Fibroblast of lung (primary cell): ENCODE measurements around the gene B4GALT6. TPM values are rescaled to one million over a fixed set of nuclear protein-coding genes. Genes with fewer than 3 reads are reported as not detected.

Experiments used
- DNase-seq, 2 donors: peaks; one replicate each; pipeline versions ENCODE4 v3.0.0 to v3.0.0-alpha.2; 2010; ENCODE audit warnings: low read depth in 2 of 2
- H2AFZ ChIP-seq: 2 replicates; pipeline ENCODE4 v1.5.1; 2012; ENCODE audit warnings: low read length, control low read depth, inconsistent platforms
- H3K27ac ChIP-seq: 2 replicates; pipeline ENCODE4 v1.5.1; 2011; ENCODE audit warnings: low read length, control low read depth; ENCODE audit not compliant: insufficient read depth
- H3K27me3 ChIP-seq: 2 replicates; pipeline ENCODE4 v1.5.1; 2011; ENCODE audit warnings: mild to moderate bottlenecking, low read length; ENCODE audit not compliant: control insufficient read depth, insufficient read depth
- H3K36me3 ChIP-seq: 2 replicates; pipeline ENCODE4 v1.5.1; 2011; ENCODE audit warnings: low read length; ENCODE audit not compliant: control insufficient read depth, insufficient read depth
- H3K4me1 ChIP-seq: 2 replicates; pipeline ENCODE4 v1.5.1; 2011; ENCODE audit warnings: low read length; ENCODE audit not compliant: control insufficient read depth, insufficient read depth; ENCODE audit errors: extremely low read depth
- H3K4me2 ChIP-seq: 2 replicates; pipeline ENCODE4 v1.5.1; 2011; ENCODE audit warnings: low read length, control low read depth; ENCODE audit not compliant: insufficient read depth; ENCODE audit errors: extremely low read depth
- H3K4me3 ChIP-seq, 4 experiments: fragments of 200-600 bp in 1 of 4; sonication (generic) in 1 of 4; replicated peaks in 1 of 4; 2 replicates each; pipeline ENCODE4 v1.5.1; 2011 to 2016; ENCODE audit warnings: low read length in 4 of 4, low read depth in 3 of 4, mild to moderate bottlenecking in 3 of 4, control low read depth in 2 of 4, inconsistent platforms in 1 of 4, mixed read lengths in 1 of 4; ENCODE audit not compliant: insufficient read depth in 1 of 4; ENCODE audit errors: control extremely low read depth in 1 of 4
- H3K79me2 ChIP-seq: 2 replicates; pipeline ENCODE4 v1.5.1; 2012; ENCODE audit warnings: mild to moderate bottlenecking, low read length, inconsistent platforms; ENCODE audit not compliant: control insufficient read depth, insufficient read depth
- H3K9ac ChIP-seq: 2 replicates; pipeline ENCODE4 v1.5.1; 2011; ENCODE audit warnings: mild to moderate bottlenecking, low read length, control low read depth; ENCODE audit not compliant: insufficient read depth
- H3K9me3 ChIP-seq: 2 replicates; pipeline ENCODE4 v1.5.1; 2012; ENCODE audit warnings: low read depth, low read length; ENCODE audit not compliant: control insufficient read depth, insufficient read depth
- H4K20me1 ChIP-seq: 2 replicates; pipeline ENCODE4 v1.5.1; 2011; ENCODE audit warnings: low read length; ENCODE audit not compliant: control insufficient read depth, insufficient read depth; ENCODE audit errors: extremely low read depth
- CTCF ChIP-seq, 2 donors: IDR thresholded peaks in 1 of 2; conservative IDR thresholded peaks in 1 of 2; 1 replicate in 1 of 2; 2 replicates in 1 of 2; pipeline ENCODE4 v1.5.1; 2011 to 2012; ENCODE audit warnings: low read length in 2 of 2, control low read depth in 1 of 2, inconsistent platforms in 1 of 2, low read depth in 1 of 2, mild to moderate bottlenecking in 1 of 2
- EZH2 ChIP-seq: IDR thresholded peaks from 2 replicates; pipeline ENCODE4 v1.5.1; 2012; ENCODE audit warnings: low read length, control low read depth, mild to moderate bottlenecking; ENCODE audit errors: missing control alignments
- polyA plus RNA-seq, 2 donors: library from polyadenylated mRNA; depleted of rRNA in 1 of 2; stranded (reverse) in 1 of 2; unstranded in 1 of 2; fragments of >200 nt; gene quantifications; 2 replicates each; pipeline ENCODE4 v1.2.1, GENCODE V29; 2011 to 2012; ENCODE audit warnings: missing spikeins in 1 of 2
- total RNA-seq: library from RNA; depleted of rRNA; stranded (reverse); fragments of >200 nt; gene quantifications from 2 replicates; pipeline ENCODE4 v1.2.1, GENCODE V29; 2014

The B4GALT6 gene
- total and polyA plus RNA-seq, 2 donors (not counting 1 experiment from before 2014, with no cell fraction given), result 1.5 to 2.5 TPM

GRCh38 chr18:31695989-31696388 is 11.6 kb upstream of the B4GALT6 start:
- Histone ChIP-seq H3K79me2 (no peaks in the 10 kb centered on the region), H3K4me3 (no peak overlapping the region), H3K36me3 (no peaks in the 10 kb centered on the region), H3K4me1 (no peaks in the 10 kb centered on the region), H4K20me1 (no peaks in the 10 kb centered on the region), H3K9ac (no peak overlapping the region), H3K27me3 (no peaks in the 10 kb centered on the region), H3K27ac (no peak overlapping the region), H3K4me2 (no peak overlapping the region), H3K9me3 (no peaks in the 10 kb centered on the region), H2AFZ (no peak overlapping the region)
- TF ChIP-seq EZH2 (no peak), CTCF (conservative IDR thresholded peaks at IDR 0.05 in 1 of 2, IDR thresholded peaks at IDR 0.05 in 1 of 2; ENCODE audit: low read depth in 1 of 2, low read length in 2 of 2) (no peak)
- DNase-seq, result no peak

- Histone ChIP-seq H3K9ac (no peak overlapping the region), H3K36me3 (no peaks in the 10 kb centered on the region), H3K79me2 (no peaks in the 10 kb centered on the region), H3K4me1 (no peaks in the 10 kb centered on the region), H3K27ac (no peak overlapping the region), H3K4me2 (no peak overlapping the region), H3K9me3 (no peaks in the 10 kb centered on the region), H3K4me3 (no peak overlapping the region), H4K20me1 (no peaks in the 10 kb centered on the region), H3K27me3 (no peaks in the 10 kb centered on the region), H2AFZ (no peak overlapping the region)
- no peak for DNase-seq
- TF ChIP-seq EZH2 (no peak), CTCF (conservative IDR thresholded peaks at IDR 0.05 in 1 of 2, IDR thresholded peaks at IDR 0.05 in 1 of 2; ENCODE audit: low read depth in 1 of 2, low read length in 2 of 2) (no peak)
Observed at GRCh38 chr18:31694297-31694696, 9.9 kb upstream of the B4GALT6 start.

- Histone ChIP-seq H3K9me3 (no peaks in the 10 kb centered on the region), H3K4me3 (no peak overlapping the region), H3K27me3 (no peaks in the 10 kb centered on the region), H4K20me1 (no peaks in the 10 kb centered on the region), H3K4me1 (no peaks in the 10 kb centered on the region), H2AFZ (no peak overlapping the region), H3K36me3 (no peaks in the 10 kb centered on the region), H3K79me2 (no peaks in the 10 kb centered on the region), H3K9ac (no peak overlapping the region), H3K27ac (no peak overlapping the region), H3K4me2 (no peak overlapping the region)
- no peak for DNase-seq
- TF ChIP-seq CTCF (conservative IDR thresholded peaks at IDR 0.05 in 1 of 2, IDR thresholded peaks at IDR 0.05 in 1 of 2; ENCODE audit: low read depth in 1 of 2, low read length in 2 of 2) (no peak), EZH2 (no peak)
Observed at GRCh38 chr18:31688606-31689005, 4.2 kb upstream of the B4GALT6 start.
